Loucy (cell line): Measurements from ENCODE around the gene ZG16.
"Not testable (repeated sequence)": the region's sequence is repeated elsewhere in the genome, so short reads cannot be mapped to it uniquely, and the experiment has no call there.

Experiments used
- EZH2phosphoT487 ChIP-seq: fragments of 200-600 bp; IDR thresholded peaks from 2 replicates; pipeline ENCODE4 v1.6.1; 2018; ENCODE audit warnings: antibody characterized with exemption, mild to moderate bottlenecking, moderate library complexity, borderline replicate concordance
- TF ChIP-seq, protein P1 (sequence below): fragments of 200-600 bp; sonication (generic); conservative IDR thresholded peaks from 2 replicates; pipeline ENCODE4 v1.5.1; 2014; ENCODE audit warnings: mild to moderate bottlenecking, antibody characterized with exemption, low read length

DNA sequence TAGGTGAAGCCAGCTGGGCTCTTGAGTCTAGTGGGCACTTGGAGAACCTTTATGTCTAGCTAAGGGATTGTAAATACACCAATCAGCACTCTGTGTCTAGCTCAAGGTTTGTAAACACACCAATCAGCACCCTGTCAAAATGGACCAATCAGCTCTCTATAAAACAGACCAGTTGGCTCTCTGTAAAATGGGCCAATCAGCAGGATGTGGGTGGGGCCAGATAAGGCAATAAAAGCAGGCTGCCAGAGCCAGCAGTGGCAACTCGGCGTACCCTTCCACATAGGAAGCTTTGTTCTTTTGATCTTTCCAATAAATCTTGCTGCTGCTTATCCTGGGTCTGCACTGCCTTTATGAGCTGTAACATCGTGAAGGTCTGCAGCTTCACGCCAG, 29.3 kb upstream of the ZG16 start:
- TF ChIP-seq, protein P1, sequence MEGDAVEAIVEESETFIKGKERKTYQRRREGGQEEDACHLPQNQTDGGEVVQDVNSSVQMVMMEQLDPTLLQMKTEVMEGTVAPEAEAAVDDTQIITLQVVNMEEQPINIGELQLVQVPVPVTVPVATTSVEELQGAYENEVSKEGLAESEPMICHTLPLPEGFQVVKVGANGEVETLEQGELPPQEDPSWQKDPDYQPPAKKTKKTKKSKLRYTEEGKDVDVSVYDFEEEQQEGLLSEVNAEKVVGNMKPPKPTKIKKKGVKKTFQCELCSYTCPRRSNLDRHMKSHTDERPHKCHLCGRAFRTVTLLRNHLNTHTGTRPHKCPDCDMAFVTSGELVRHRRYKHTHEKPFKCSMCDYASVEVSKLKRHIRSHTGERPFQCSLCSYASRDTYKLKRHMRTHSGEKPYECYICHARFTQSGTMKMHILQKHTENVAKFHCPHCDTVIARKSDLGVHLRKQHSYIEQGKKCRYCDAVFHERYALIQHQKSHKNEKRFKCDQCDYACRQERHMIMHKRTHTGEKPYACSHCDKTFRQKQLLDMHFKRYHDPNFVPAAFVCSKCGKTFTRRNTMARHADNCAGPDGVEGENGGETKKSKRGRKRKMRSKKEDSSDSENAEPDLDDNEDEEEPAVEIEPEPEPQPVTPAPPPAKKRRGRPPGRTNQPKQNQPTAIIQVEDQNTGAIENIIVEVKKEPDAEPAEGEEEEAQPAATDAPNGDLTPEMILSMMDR: not testable (repeated sequence)
- not testable (repeated sequence) for TF ChIP-seq EZH2phosphoT487
